GM12878 (cell line): ENCODE data around the gene LRBA. TPM values are rescaled to one million over a fixed set of nuclear protein-coding genes. Genes with fewer than 3 reads are reported as not detected.
A peak's percentile ranks its signal among the peaks of the same experiment; 100 is the strongest.

Source experiments
- ATAC-seq: fragments of 200-7000 bp; cut with Tn5 transposase; 3 replicates; pipeline ENCODE4 v1.9.1; 2020; ENCODE audit warnings: mild to moderate bottlenecking, moderate library complexity
- BruUV-seq: library from RNA; stranded (reverse); fragments of 400-500 nt; replicated peaks from 2 replicates; lab custom pipeline; 2021; lab: Mats Ljungman, UMichigan
- CTCF ChIA-PET: fragments of 300-600 bp; sonication (Branson Sonifier 250); formaldehyde crosslinking; extraction: SDS; loops from one replicate; lab custom pipeline; 2021; ENCODE audit warnings: inconsistent platforms; lab: Yijun Ruan, JAX
- POLR2A ChIA-PET: fragments of 350-600 bp; formaldehyde crosslinking; extraction: SDS; loops from one replicate; lab custom pipeline; 2021; ENCODE audit warnings: inconsistent platforms; lab: Charles Lee
- RAD21 ChIA-PET: fragments of 300-600 bp; sonication (Branson Sonifier 250); formaldehyde crosslinking; loops from one replicate; lab custom pipeline; 2023; ENCODE audit warnings: antibody characterized with exemption; ENCODE audit not compliant: unreplicated experiment; lab: Charles Lee
- SMC1A ChIA-PET: fragments of 300-600 bp; sonication (Branson Sonifier 250); formaldehyde crosslinking; loops from one replicate; lab custom pipeline; 2023; ENCODE audit not compliant: unreplicated experiment, uncharacterized antibody; lab: Charles Lee
- DNase-seq: peaks from one replicate; pipeline ENCODE4 v3.0.0-alpha.2; 2011; ENCODE audit warnings: low read depth, low spot score
- FAIRE-seq: peaks from 3 replicates; lab custom pipeline; 2011; peaks lifted over from hg19 to GRCh38; lab: Jason Lieb, UNC
- H2AFZ ChIP-seq: 2 replicates; pipeline ENCODE4 v1.6.0; 2011; ENCODE audit warnings: low read depth, low read length, control low read depth; ENCODE audit not compliant: control insufficient read depth
- H3K27ac ChIP-seq: 2 replicates; pipeline ENCODE4 v1.5.1; 2011; ENCODE audit warnings: control low read depth; ENCODE audit not compliant: control insufficient read depth, insufficient read depth
- H3K27me3 ChIP-seq, 2 experiments: replicated peaks in 1 of 2; 2 replicates each; pipeline versions ENCODE4 v1.6.0 to v1.6.1; 2011; ENCODE audit warnings: low read length in 1 of 2; ENCODE audit not compliant: control insufficient read depth in 2 of 2, insufficient read depth in 2 of 2
- H3K36me3 ChIP-seq, 2 experiments: 2 replicates each; pipeline ENCODE4 v1.5.1; 2011; ENCODE audit warnings: low read length in 1 of 2; ENCODE audit not compliant: control insufficient read depth in 2 of 2, insufficient read depth in 2 of 2
- H3K4me1 ChIP-seq: 2 replicates; pipeline ENCODE4 v1.6.1; 2011; ENCODE audit warnings: mild to moderate bottlenecking, low read length, moderate library complexity, mixed read lengths; ENCODE audit not compliant: control insufficient read depth, insufficient read depth
- H3K4me2 ChIP-seq: 2 replicates; pipeline ENCODE4 v1.6.0; 2011; ENCODE audit warnings: control low read depth; ENCODE audit not compliant: control insufficient read depth, insufficient read depth
- H3K4me3 ChIP-seq: fragments of 200-600 bp; sonication (generic); 2 replicates; pipeline ENCODE4 v1.5.1; 2016
- H3K79me2 ChIP-seq: 2 replicates; pipeline ENCODE4 v1.6.0; 2011; ENCODE audit warnings: low read length; ENCODE audit not compliant: control insufficient read depth, insufficient read depth
- H3K9ac ChIP-seq: 2 replicates; pipeline ENCODE4 v1.8.0; 2011; ENCODE audit warnings: low read length, control low read depth, mixed read lengths; ENCODE audit not compliant: control insufficient read depth, insufficient read depth
- H3K9me3 ChIP-seq: replicated peaks from 3 replicates; pipeline ENCODE4 v1.5.1; 2011; ENCODE audit warnings: mild to moderate bottlenecking, low read length; ENCODE audit not compliant: control insufficient read depth, insufficient read depth
- H4K20me1 ChIP-seq: 2 replicates; pipeline ENCODE4 v1.6.0; 2011; ENCODE audit not compliant: control insufficient read depth, insufficient read depth
- GATAD2B ChIP-seq: fragments of 450-650 bp; conservative IDR thresholded peaks from 2 replicates; pipeline ENCODE4 v1.6.1; 2017; ENCODE audit warnings: low read depth, mild to moderate bottlenecking, moderate library complexity
- NBN ChIP-seq: fragments of 450-650 bp; IDR thresholded peaks from 2 replicates; pipeline ENCODE4 v1.6.1; 2016
- PAX5 ChIP-seq: IDR thresholded peaks from 2 replicates; pipeline ENCODE4 v1.6.1; 2011; ENCODE audit warnings: low read depth, low read length, borderline replicate concordance
- PML ChIP-seq: IDR thresholded peaks from 2 replicates; pipeline ENCODE4 v1.6.1; 2012; ENCODE audit warnings: low read length, inconsistent platforms
- TCF7 ChIP-seq: IDR thresholded peaks from 2 replicates; pipeline ENCODE4 v1.6.1; 2014; ENCODE audit warnings: antibody characterized with exemption, borderline replicate concordance
- WGBS: methylation state at CpG from one replicate; pipeline ENCODE4 v1.1.6; 2016; ENCODE audit warnings: low lambda C conversion rate; ENCODE audit not compliant: insufficient replicate concordance, insufficient coverage; ENCODE audit errors: missing lambda C conversion rate; 5-methylcytosine and 5-hydroxymethylcytosine counted together
- in situ Hi-C: fragments of 300-500 bp; cut with MboI; formaldehyde crosslinking; loops from 9 replicates; pipeline ENCODE4 v1.14.3; 2018; ENCODE audit warnings: mixed read lengths
- intact Hi-C: fragments of 100-400 bp; cut with micrococcal nuclease; formaldehyde crosslinking; loops from one replicate; pipeline ENCODE4 v1.14.2; 2022; ENCODE audit not compliant: unreplicated experiment
- polyA plus RNA-seq, 11 experiments: library from polyadenylated mRNA; depleted of rRNA in 4 of 11; unstranded in 6 of 11; stranded (reverse) in 5 of 11; fragments of >200 nt; fragmentation: Nextera tagmentation in 4 of 11; fragmentation: Illumina TruSeq in 1 of 11; extraction: Ambion mirVana in 4 of 11; extraction: Trizol in 1 of 11; gene quantifications; 1 replicate in 1 of 11; 2 replicates in 10 of 11; pipeline versions ENCODE4 v1.2.1 to v1.2.3, GENCODE V29; 2011 to 2016; ENCODE audit warnings: inconsistent platforms in 2 of 11, missing spikeins in 2 of 11, low read depth in 1 of 11
- total RNA-seq, 4 experiments: library from RNA; depleted of rRNA in 3 of 4; stranded (reverse); fragments of >200 nt in 3 of 4; fragmentation: Illumina TruSeq in 1 of 4; extraction: Trizol in 1 of 4; gene quantifications; 2 replicates each; pipeline versions ENCODE4 v1.2.1 to v1.2.3, GENCODE V29; 2013 to 2021
- TF ChIP-seq, protein P1 (sequence below): fragments of 450-650 bp; IDR thresholded peaks from 2 replicates; pipeline ENCODE4 v1.6.1; 2017; ENCODE audit warnings: mild to moderate bottlenecking, moderate library complexity
- TF ChIP-seq, protein P2 (sequence below): fragments of 450-650 bp; IDR thresholded peaks from 2 replicates; pipeline ENCODE4 v1.6.1; 2017; ENCODE audit warnings: mild to moderate bottlenecking

The LRBA gene
- total and polyA plus RNA-seq, 10 of the 15 experiments (the other 5 are each of a cell fraction or from before 2014, with no cell fraction given): 20.3 to 93.4 (median 55.0) TPM

DNA sequence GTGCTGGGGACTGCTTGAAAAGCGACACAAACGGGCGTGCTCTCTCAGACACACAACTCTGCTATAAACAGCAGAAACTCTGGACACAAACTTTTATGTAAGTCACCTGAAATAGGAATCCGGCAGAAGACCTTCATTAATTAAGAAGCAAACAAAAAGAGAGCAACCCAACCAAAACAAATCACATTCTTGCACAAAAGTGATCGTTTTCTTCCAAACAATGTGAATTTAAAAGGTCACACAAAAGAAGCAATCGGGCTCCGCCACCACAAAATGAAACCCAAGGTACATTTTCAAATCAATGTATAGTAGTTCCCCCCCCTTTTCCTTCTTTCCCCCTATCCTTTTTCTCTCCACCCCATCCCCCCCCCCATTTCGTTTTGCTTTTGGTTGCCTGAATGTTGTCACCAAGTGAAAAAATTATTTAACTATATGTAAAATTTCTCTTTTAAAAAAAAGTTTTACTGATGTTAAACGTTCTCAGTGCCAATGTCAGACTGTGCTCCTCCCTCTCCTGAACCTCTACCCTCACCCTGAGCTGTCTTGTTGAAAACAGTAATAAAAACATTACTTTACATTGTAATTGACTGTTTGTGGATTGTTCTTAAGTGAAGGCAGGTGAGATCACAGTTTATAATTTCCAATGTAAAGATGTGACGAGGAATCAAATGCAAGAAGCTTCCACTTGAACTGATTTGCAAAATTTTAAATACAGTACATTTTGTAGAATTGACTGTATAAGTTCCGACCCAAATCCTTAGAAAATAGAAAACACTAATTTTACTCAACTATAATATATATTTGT, 430.8 kb downstream of the LRBA start:
- FAIRE-seq (no peak), DNase-seq (no peak), ATAC-seq (no peak)
- ChIA-PET POLR2A (no interaction called here), RAD21 (no interaction called here), SMC1A (interaction anchor here (1.3 to 2.1 kb wide), 2 partner anchors 10 to 13 kb away, joined by 3 to 7 read pairs; no protein-coding TSS in a partner anchor), CTCF (no interaction called here)
- no TSS peak for BruUV-seq
- TF ChIP-seq PML (no peak), NBN (no peak)
- in situ Hi-C loops: no loop called here
- intact Hi-C loops: no loop called here
- no peaks in the 10 kb centered on the region for H3K79me2 ChIP-seq
- peaks cover 7 to 27% of the 10 kb centered on the region in 2 experiments for H3K36me3 ChIP-seq
- H3K9me3 ChIP-seq: peaks cover 17% of the 10 kb centered on the region; the same call in 2 of the 3 replicates
- H4K20me1 ChIP-seq: no peaks in the 10 kb centered on the region
- no peak overlapping the region for H3K27ac ChIP-seq
- no peak overlapping the region for H3K4me2 ChIP-seq
- no peak overlapping the region for H3K9ac ChIP-seq
- H3K4me3 ChIP-seq: no peak overlapping the region
- WGBS: 96% methylated on average over 10 of the region's 11 CpGs
- no peaks in the 10 kb centered on the region for H3K4me1 ChIP-seq
- no peak overlapping the region for H2AFZ ChIP-seq
- no peaks in the 10 kb centered on the region for H3K27me3 ChIP-seq

DNA sequence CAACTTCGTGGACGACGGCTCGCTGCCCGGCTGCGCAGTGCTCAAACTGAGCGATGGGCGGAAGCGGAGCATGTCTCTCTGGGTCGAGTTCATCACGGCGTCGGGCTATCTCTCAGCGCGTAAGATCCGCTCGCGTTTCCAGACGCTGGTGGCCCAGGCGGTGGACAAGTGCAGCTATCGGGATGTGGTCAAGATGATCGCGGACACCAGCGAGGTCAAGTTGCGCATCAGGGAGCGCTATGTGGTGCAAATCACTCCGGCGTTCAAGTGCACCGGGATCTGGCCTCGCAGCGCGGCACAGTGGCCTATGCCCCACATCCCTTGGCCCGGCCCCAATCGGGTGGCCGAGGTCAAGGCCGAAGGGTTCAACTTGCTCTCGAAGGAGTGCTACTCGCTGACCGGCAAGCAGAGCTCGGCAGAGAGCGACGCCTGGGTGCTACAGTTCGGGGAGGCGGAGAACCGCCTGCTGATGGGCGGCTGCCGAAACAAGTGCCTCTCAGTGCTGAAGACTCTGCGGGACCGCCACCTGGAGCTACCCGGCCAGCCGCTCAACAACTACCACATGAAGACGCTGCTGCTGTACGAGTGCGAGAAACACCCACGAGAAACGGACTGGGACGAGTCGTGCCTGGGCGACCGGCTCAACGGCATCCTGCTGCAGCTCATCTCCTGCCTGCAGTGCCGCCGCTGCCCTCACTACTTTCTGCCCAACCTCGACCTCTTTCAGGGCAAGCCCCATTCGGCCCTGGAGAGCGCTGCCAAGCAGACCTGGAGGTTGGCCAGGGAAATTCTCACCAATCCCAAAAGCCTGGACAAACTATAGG, 431.6 kb downstream of the LRBA start:
- no peaks in the 10 kb centered on the region for H3K79me2 ChIP-seq
- 99% methylated on average over 53 of the region's 66 CpGs for WGBS
- H3K36me3 ChIP-seq: peaks cover 7 to 27% of the 10 kb centered on the region in 2 experiments
- H4K20me1 ChIP-seq: no peaks in the 10 kb centered on the region
- FAIRE-seq (no peak), ATAC-seq (no peak), DNase-seq (no peak)
- no peak overlapping the region for H2AFZ ChIP-seq
- H3K27ac ChIP-seq: no peak overlapping the region
- ChIA-PET POLR2A (no interaction called here), RAD21 (no interaction called here), SMC1A (interaction anchor here (1.3 to 2.1 kb wide), 2 partner anchors 9 to 14 kb away, joined by 3 to 7 read pairs; no protein-coding TSS in a partner anchor), CTCF (no interaction called here)
- no peak overlapping the region for H3K9ac ChIP-seq
- no TSS peak for BruUV-seq
- in situ Hi-C loops (no loop called here), intact Hi-C loops (no loop called here)
- H3K27me3 ChIP-seq: no peaks in the 10 kb centered on the region
- no peaks in the 10 kb centered on the region for H3K4me1 ChIP-seq
- TF ChIP-seq, protein P1, sequence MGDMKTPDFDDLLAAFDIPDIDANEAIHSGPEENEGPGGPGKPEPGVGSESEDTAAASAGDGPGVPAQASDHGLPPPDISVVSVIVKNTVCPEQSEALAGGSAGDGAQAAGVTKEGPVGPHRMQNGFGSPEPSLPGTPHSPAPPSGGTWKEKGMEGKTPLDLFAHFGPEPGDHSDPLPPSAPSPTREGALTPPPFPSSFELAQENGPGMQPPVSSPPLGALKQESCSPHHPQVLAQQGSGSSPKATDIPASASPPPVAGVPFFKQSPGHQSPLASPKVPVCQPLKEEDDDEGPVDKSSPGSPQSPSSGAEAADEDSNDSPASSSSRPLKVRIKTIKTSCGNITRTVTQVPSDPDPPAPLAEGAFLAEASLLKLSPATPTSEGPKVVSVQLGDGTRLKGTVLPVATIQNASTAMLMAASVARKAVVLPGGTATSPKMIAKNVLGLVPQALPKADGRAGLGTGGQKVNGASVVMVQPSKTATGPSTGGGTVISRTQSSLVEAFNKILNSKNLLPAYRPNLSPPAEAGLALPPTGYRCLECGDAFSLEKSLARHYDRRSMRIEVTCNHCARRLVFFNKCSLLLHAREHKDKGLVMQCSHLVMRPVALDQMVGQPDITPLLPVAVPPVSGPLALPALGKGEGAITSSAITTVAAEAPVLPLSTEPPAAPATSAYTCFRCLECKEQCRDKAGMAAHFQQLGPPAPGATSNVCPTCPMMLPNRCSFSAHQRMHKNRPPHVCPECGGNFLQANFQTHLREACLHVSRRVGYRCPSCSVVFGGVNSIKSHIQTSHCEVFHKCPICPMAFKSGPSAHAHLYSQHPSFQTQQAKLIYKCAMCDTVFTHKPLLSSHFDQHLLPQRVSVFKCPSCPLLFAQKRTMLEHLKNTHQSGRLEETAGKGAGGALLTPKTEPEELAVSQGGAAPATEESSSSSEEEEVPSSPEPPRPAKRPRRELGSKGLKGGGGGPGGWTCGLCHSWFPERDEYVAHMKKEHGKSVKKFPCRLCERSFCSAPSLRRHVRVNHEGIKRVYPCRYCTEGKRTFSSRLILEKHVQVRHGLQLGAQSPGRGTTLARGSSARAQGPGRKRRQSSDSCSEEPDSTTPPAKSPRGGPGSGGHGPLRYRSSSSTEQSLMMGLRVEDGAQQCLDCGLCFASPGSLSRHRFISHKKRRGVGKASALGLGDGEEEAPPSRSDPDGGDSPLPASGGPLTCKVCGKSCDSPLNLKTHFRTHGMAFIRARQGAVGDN: no peak
- TF ChIP-seq PAX5: 0 out of 2 replicates have a peak, but pooled peaks have one; percentile 14
- no peak for TF ChIP-seq GATAD2B
- TF ChIP-seq TCF7: no peak
- TF ChIP-seq, protein P2, sequence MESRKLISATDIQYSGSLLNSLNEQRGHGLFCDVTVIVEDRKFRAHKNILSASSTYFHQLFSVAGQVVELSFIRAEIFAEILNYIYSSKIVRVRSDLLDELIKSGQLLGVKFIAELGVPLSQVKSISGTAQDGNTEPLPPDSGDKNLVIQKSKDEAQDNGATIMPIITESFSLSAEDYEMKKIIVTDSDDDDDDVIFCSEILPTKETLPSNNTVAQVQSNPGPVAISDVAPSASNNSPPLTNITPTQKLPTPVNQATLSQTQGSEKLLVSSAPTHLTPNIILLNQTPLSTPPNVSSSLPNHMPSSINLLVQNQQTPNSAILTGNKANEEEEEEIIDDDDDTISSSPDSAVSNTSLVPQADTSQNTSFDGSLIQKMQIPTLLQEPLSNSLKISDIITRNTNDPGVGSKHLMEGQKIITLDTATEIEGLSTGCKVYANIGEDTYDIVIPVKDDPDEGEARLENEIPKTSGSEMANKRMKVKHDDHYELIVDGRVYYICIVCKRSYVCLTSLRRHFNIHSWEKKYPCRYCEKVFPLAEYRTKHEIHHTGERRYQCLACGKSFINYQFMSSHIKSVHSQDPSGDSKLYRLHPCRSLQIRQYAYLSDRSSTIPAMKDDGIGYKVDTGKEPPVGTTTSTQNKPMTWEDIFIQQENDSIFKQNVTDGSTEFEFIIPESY: 0 out of 2 replicates have a peak, but pooled peaks have one; percentile 18
- peaks cover 17% of the 10 kb centered on the region; the same call in 2 of the 3 replicates for H3K9me3 ChIP-seq
- no peak overlapping the region for H3K4me3 ChIP-seq
- no peak overlapping the region for H3K4me2 ChIP-seq
